GM19238 (cell line): Measurements from ENCODE around the gene NRXN3.

Experiments
- DNase-seq: peaks from one replicate; pipeline ENCODE4 v3.0.0; 2011; ENCODE audit warnings: low spot score; ENCODE audit not compliant: insufficient read length

NRXN3 gene

GRCh38 chr14:79197516-79197915 is 1027.3 kb downstream of the NRXN3 start:
- no peak for DNase-seq

- no peak for DNase-seq
These were observed 1029.0 kb downstream of the NRXN3 start for GRCh38 chr14:79199217-79199616.

- no peak for DNase-seq
These were observed 1031.5 kb downstream of the NRXN3 start for GRCh38 chr14:79201564-79202207.

- no peak for DNase-seq
These were observed 1034.4 kb downstream of the NRXN3 start for GRCh38 chr14:79204591-79204990.

- no peak for DNase-seq
These were observed 1039.2 kb downstream of the NRXN3 start for GRCh38 chr14:79209418-79209817.

GRCh38 chr14:79225815-79226214 is 1055.6 kb downstream of the NRXN3 start:
- DNase-seq: no peak

GRCh38 chr14:79229383-79229909 is 1059.3 kb downstream of the NRXN3 start:
- no peak for DNase-seq

GRCh38 chr14:79242666-79243065 is 1072.5 kb downstream of the NRXN3 start:
- DNase-seq: no peak

GRCh38 chr14:79246173-79246572 is 1076.0 kb downstream of the NRXN3 start:
- no peak for DNase-seq

- no peak for DNase-seq
These were observed 1078.0 kb downstream of the NRXN3 start for GRCh38 chr14:79248126-79248525.

GRCh38 chr14:79248771-79249170 is 1078.6 kb downstream of the NRXN3 start:
- DNase-seq: no peak

- DNase-seq: no peak
These were observed 1081.1 kb downstream of the NRXN3 start for GRCh38 chr14:79251278-79251677.

GRCh38 chr14:79253576-79253975 is 1083.4 kb downstream of the NRXN3 start:
- DNase-seq: no peak

- no peak for DNase-seq
These were observed 1084.0 kb downstream of the NRXN3 start for GRCh38 chr14:79254069-79254775.

- DNase-seq: no peak
These were observed 1086.2 kb downstream of the NRXN3 start for GRCh38 chr14:79256380-79256779.

- DNase-seq: no peak
These were observed 1090.2 kb downstream of the NRXN3 start for GRCh38 chr14:79260406-79260805.

- no peak for DNase-seq
These were observed 1095.3 kb downstream of the NRXN3 start for GRCh38 chr14:79265366-79265946.

- DNase-seq: no peak
These were observed 1100.2 kb downstream of the NRXN3 start for GRCh38 chr14:79270361-79270760.

- DNase-seq: no peak
These were observed 1100.9 kb downstream of the NRXN3 start for GRCh38 chr14:79271122-79271521.

- DNase-seq: no peak
These were observed 1104.6 kb downstream of the NRXN3 start for GRCh38 chr14:79274641-79275291.

- DNase-seq: no peak
These were observed 1105.1 kb downstream of the NRXN3 start for GRCh38 chr14:79275292-79275655.

- DNase-seq: no peak
These were observed 1108.2 kb downstream of the NRXN3 start for GRCh38 chr14:79278286-79278797.
